Kidney (tissue), 14 donors: ENCODE measurements around the gene CLDN16. TPM values are rescaled to one million over a fixed set of nuclear protein-coding genes. Genes with fewer than 3 reads are reported as not detected.

Experiments used
- DNase-seq, 5 donors: peaks; one replicate each; pipeline ENCODE4 v3.0.0-alpha.2; 2013 to 2020
- FAIRE-seq: peaks from 2 replicates; lab custom pipeline; 2012; peaks lifted over from hg19 to GRCh38; lab: Jason Lieb, UNC
- H3K27ac ChIP-seq, 2 donors: one replicate each; pipeline ENCODE4 v1.7.0; 2013; ENCODE audit warnings: low read depth in 2 of 2, low read length in 2 of 2, inconsistent platforms in 1 of 2
- H3K27me3 ChIP-seq: one replicate; pipeline ENCODE4 v1.7.1; 2013; ENCODE audit warnings: low read length, inconsistent platforms; ENCODE audit not compliant: control insufficient read depth, insufficient read depth
- H3K36me3 ChIP-seq, 3 donors: one replicate each; pipeline versions ENCODE4 v1.7.0 to v1.7.1; 2013; ENCODE audit warnings: low read length in 3 of 3, control low read depth in 1 of 3, inconsistent platforms in 1 of 3; ENCODE audit not compliant: insufficient read depth in 3 of 3, control insufficient read depth in 2 of 3
- H3K4me1 ChIP-seq, 3 donors: one replicate each; pipeline versions ENCODE4 v1.7.0 to v1.7.1; 2013; ENCODE audit warnings: low read length in 3 of 3, inconsistent platforms in 1 of 3, low read depth in 1 of 3; ENCODE audit not compliant: control insufficient read depth in 2 of 3, insufficient read depth in 2 of 3
- H3K4me3 ChIP-seq, 3 donors: one replicate each; pipeline versions ENCODE4 v1.7.0 to v1.8.1; 2013; ENCODE audit warnings: low read length in 3 of 3, control low read depth in 1 of 3, inconsistent platforms in 1 of 3
- H3K9ac ChIP-seq, 3 donors: one replicate each; pipeline versions ENCODE4 v1.7.0 to v1.7.1; 2013; ENCODE audit warnings: low read length in 3 of 3, control low read depth in 1 of 3, inconsistent platforms in 1 of 3
- H3K9me3 ChIP-seq, 3 donors: one replicate each; pipeline versions ENCODE4 v1.7.0 to v1.7.1; 2013; ENCODE audit warnings: low read length in 3 of 3, control low read depth in 1 of 3, inconsistent platforms in 1 of 3; ENCODE audit not compliant: control insufficient read depth in 2 of 3, insufficient read depth in 1 of 3
- CTCF ChIP-seq: IDR thresholded peaks from 3 replicates; pipeline ENCODE4 v1.5.1; 2012; ENCODE audit warnings: mild to moderate bottlenecking, moderate library complexity, borderline replicate concordance; ENCODE audit not compliant: insufficient read depth; ENCODE audit errors: extremely low read depth
- intact Hi-C: fragments of 100-400 bp; cut with DNase I; formaldehyde crosslinking; loops from one replicate; pipeline ENCODE4 v1.11.1; 2022
- polyA plus RNA-seq: library from polyadenylated mRNA; stranded (reverse); fragments of 350-450 nt; fragmentation: Illumina TruSeq; extraction: RNeasy Lipid Tissue Mini Kit (QIAGEN cat#74804); gene quantifications from one replicate; pipeline ENCODE4 v1.2.3, GENCODE V29; 2014; ENCODE audit warnings: low read depth, low replicate concordance; ENCODE audit not compliant: insufficient read depth
- total RNA-seq: library from RNA; stranded (reverse); fragmentation: NEBNext Ultra II Directional; extraction: Animal tissue kit (Norgen Biotek cat#: 25700); gene quantifications from one replicate; pipeline ENCODE4 v1.2.1, GENCODE V29; 2021
- donor health status: control.
- donor health status: control.
- donor health status: control.
- donor health status: control.
- donor health status: control.
- donor health status: DM: yes; HTN: yes; CAD: no.
- donor health status: Normal renal cell carcinoma (clear cell type).

Gene CLDN16
- total and polyA plus RNA-seq, 2 donors from 2014 or later = 27.3 to 28.4 TPM

DNA sequence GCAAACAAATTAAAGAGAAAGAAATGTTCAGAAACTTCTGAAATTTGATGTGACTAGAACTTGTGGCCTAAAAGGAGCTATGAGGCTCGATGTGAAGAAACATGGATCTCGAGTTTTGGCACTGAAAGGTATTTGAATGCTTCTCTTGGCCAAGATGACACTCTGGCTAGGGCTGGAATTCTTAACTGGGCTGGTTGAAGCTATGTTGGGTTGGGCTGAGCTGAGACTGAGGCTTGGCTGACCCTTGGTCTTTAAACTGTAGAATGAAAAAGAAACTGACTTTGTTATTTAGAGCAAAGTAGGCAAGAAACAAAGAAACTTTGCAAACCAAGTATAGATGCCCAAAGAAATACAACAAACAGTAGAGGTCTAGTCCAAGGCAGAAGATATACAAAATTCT is 28.1 kb upstream of the CLDN16 start:
- Histone ChIP-seq H3K4me3 (no peak overlapping the region), H3K36me3 (no peaks in the 10 kb centered on the region), H3K9ac (no peak overlapping the region), H3K27me3 (no peaks in the 10 kb centered on the region), H3K27ac (no peak overlapping the region), H3K4me1 (no peaks in the 10 kb centered on the region), H3K9me3 (no peaks in the 10 kb centered on the region)
- intact Hi-C loops = no loop called here
- FAIRE-seq = no peak
- DNase-seq = no peak
- TF ChIP-seq CTCF = no peak

GRCh38 chr3:190360228-190360627 is 27.7 kb upstream of the CLDN16 start:
- FAIRE-seq (no peak), DNase-seq (no peak)
- Histone ChIP-seq H3K36me3 (no peaks in the 10 kb centered on the region), H3K9ac (no peak overlapping the region), H3K27me3 (no peaks in the 10 kb centered on the region), H3K27ac (no peak overlapping the region), H3K4me1 (no peaks in the 10 kb centered on the region), H3K4me3 (no peak overlapping the region), H3K9me3 (no peaks in the 10 kb centered on the region)
- TF ChIP-seq CTCF = no peak
- intact Hi-C loops = no loop called here

GRCh38 chr3:190361791-190362190 is 26.2 kb upstream of the CLDN16 start:
- no peak overlapping the region for H3K27ac ChIP-seq
- H3K36me3 ChIP-seq = no peaks in the 10 kb centered on the region
- FAIRE-seq (no peak), DNase-seq (no peak)
- intact Hi-C loops = no loop called here
- H3K9me3 ChIP-seq = no peaks in the 10 kb centered on the region
- H3K4me1 ChIP-seq = no peaks in the 10 kb centered on the region
- no peak for TF ChIP-seq CTCF
- no peak overlapping the region for H3K9ac ChIP-seq
- H3K4me3 ChIP-seq = no peak overlapping the region
- no peaks in the 10 kb centered on the region for H3K27me3 ChIP-seq

DNA sequence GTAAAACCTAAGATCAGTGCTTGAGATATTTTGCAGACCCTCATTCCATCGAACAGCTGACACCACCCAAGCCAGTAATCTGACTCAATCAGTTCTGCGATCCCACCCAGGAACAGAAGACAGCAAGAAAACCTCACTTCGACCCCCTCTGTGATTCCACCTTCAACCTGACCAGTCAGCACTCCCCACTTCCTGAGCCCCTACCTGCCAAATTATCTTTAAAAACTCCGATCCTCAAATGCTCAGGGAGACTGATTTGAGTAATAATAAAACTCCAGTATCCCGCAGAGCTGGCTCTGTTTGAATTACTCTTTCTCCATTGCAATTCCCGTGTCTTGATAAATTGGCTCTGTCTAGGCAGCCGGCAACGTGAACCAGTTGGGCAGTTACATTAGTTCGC is 25.7 kb upstream of the CLDN16 start:
- intact Hi-C loops = no loop called here
- H3K27ac ChIP-seq = no peak overlapping the region
- no peaks in the 10 kb centered on the region for H3K36me3 ChIP-seq
- H3K9ac ChIP-seq = no peak overlapping the region
- H3K4me1 ChIP-seq = no peaks in the 10 kb centered on the region
- no peaks in the 10 kb centered on the region for H3K9me3 ChIP-seq
- H3K4me3 ChIP-seq = no peak overlapping the region
- no peaks in the 10 kb centered on the region for H3K27me3 ChIP-seq
- no peak for TF ChIP-seq CTCF
- no peak for FAIRE-seq
- DNase-seq = no peak
